ENCODE measurements around the gene C3orf49.

C3orf49 gene

GRCh38 chr3:63892773-63893352 is 73.8 kb downstream of the C3orf49 start:
- Histone ChIP-seq H4K20me1 (ENCODE audit: insufficient read depth, low read length) (peaks cover 38% of the 10 kb centered on the region), H3K4me1 (ENCODE audit: insufficient read depth, low read length) (no peaks in the 10 kb centered on the region), H3K4me2 (ENCODE audit: insufficient read depth, low read length) (no peak overlapping the region), H3K27ac (ENCODE audit: low read length) (no peak overlapping the region), H3K79me2 (ENCODE audit: insufficient read depth, low read length) (peaks cover 92% of the 10 kb centered on the region), H3K27me3 (ENCODE audit: insufficient read depth, low read length, poor library complexity) (no peaks in the 10 kb centered on the region), H3K9me3 (ENCODE audit: insufficient read depth, low read length, severe bottlenecking) (no peaks in the 10 kb centered on the region), H3K4me3 (ENCODE audit: low read depth in 1 of 2, low read length in 2 of 2) (no peak overlapping the region), H2AFZ (ENCODE audit: low read depth, low read length) (no peak overlapping the region), H3K36me3 (ENCODE audit: insufficient read depth, low read length) (no peaks in the 10 kb centered on the region; the same call in 1 of the 2 replicates), H3K9ac (ENCODE audit: low read depth, low read length) (no peak overlapping the region)
- DNase-seq (no peak), ATAC-seq (ENCODE audit: insufficient read depth, low read depth) (no peak)
- TF ChIP-seq, protein P1, sequence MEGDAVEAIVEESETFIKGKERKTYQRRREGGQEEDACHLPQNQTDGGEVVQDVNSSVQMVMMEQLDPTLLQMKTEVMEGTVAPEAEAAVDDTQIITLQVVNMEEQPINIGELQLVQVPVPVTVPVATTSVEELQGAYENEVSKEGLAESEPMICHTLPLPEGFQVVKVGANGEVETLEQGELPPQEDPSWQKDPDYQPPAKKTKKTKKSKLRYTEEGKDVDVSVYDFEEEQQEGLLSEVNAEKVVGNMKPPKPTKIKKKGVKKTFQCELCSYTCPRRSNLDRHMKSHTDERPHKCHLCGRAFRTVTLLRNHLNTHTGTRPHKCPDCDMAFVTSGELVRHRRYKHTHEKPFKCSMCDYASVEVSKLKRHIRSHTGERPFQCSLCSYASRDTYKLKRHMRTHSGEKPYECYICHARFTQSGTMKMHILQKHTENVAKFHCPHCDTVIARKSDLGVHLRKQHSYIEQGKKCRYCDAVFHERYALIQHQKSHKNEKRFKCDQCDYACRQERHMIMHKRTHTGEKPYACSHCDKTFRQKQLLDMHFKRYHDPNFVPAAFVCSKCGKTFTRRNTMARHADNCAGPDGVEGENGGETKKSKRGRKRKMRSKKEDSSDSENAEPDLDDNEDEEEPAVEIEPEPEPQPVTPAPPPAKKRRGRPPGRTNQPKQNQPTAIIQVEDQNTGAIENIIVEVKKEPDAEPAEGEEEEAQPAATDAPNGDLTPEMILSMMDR (IDR thresholded peaks at IDR 0.05; ENCODE audit: borderline replicate concordance, extremely low read depth, low read length, poor library complexity, severe bottlenecking): no peak
- no peak for TF ChIP-seq EZH2 (IDR thresholded peaks at IDR 0.05; ENCODE audit: borderline replicate concordance, low read depth, low read length, severe bottlenecking)

DNA sequence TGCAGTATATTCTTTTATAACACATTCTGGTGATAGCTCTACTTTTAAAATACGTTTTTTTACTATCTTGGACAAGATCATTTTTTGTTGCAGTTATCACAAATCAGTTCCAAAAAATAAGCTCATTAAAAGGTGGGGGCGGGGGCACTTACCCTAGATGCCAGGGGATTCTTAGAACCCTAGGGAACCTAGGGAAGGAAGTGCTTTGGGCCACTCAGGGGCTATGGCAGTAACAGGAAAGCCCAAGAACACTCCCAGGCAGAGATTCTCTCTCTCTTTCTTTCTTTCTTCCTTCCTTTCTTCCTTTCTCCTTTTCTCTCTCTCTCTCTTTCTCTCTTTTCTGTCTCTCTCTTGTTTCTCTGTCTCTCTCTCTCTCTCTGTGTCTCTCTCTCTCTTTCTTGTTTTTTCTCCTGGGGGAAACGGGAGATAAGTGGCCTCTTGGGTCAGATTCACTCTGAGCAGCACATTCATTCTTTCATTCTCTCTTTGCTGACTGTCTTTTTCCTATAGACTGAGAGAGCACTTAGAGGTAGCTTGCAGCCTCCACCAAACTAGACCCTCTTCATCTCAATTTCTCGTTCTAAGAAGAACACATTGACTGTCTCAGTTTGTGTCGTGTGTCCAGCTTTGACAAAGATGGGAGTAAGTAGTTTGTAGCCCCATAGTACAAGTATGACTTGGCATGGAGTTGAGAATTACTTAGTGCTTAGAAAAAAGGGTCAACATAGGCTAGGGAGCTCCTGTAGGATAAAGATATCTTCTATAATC is 76.5 kb downstream of the C3orf49 start:
- H3K79me2 ChIP-seq (ENCODE audit: insufficient read depth, low read length): peaks cover 72% of the 10 kb centered on the region

GRCh38 chr3:63896332-63897030 is 77.4 kb downstream of the C3orf49 start:
- H3K4me3 ChIP-seq (ENCODE audit: low read depth in 1 of 2, low read length in 2 of 2): no peak overlapping the region
- DNase-seq (no peak), ATAC-seq (ENCODE audit: insufficient read depth, low read depth) (no peak)
- no peak for TF ChIP-seq EZH2 (IDR thresholded peaks at IDR 0.05; ENCODE audit: borderline replicate concordance, low read depth, low read length, severe bottlenecking)
- TF ChIP-seq, protein P1 (IDR thresholded peaks at IDR 0.05; ENCODE audit: borderline replicate concordance, extremely low read depth, low read length, poor library complexity, severe bottlenecking): no peak
- H3K79me2 ChIP-seq (ENCODE audit: insufficient read depth, low read length): peaks cover 74% of the 10 kb centered on the region
- H3K4me2 ChIP-seq (ENCODE audit: insufficient read depth, low read length): no peak overlapping the region
- no peak overlapping the region for H2AFZ ChIP-seq (ENCODE audit: low read depth, low read length)
- H4K20me1 ChIP-seq (ENCODE audit: insufficient read depth, low read length): peaks cover 35% of the 10 kb centered on the region
- H3K36me3 ChIP-seq (ENCODE audit: insufficient read depth, low read length): peaks cover 33% of the 10 kb centered on the region
- H3K27me3 ChIP-seq (ENCODE audit: insufficient read depth, low read length, poor library complexity): no peaks in the 10 kb centered on the region
- H3K27ac ChIP-seq (ENCODE audit: low read length): no peak overlapping the region
- H3K9me3 ChIP-seq (ENCODE audit: insufficient read depth, low read length, severe bottlenecking): no peaks in the 10 kb centered on the region
- no peak overlapping the region for H3K9ac ChIP-seq (ENCODE audit: low read depth, low read length)
- H3K4me1 ChIP-seq (ENCODE audit: insufficient read depth, low read length): no peaks in the 10 kb centered on the region

More for the DNA sequence above, 76.5 kb downstream of the C3orf49 start:
- ATAC-seq (ENCODE audit: insufficient read depth, low read depth) (no peak), DNase-seq (no peak)
- no peak overlapping the region for H2AFZ ChIP-seq (ENCODE audit: low read depth, low read length)
- H4K20me1 ChIP-seq (ENCODE audit: insufficient read depth, low read length): peaks cover 34% of the 10 kb centered on the region
- no peak overlapping the region for H3K27ac ChIP-seq (ENCODE audit: low read length)
- H3K4me2 ChIP-seq (ENCODE audit: insufficient read depth, low read length): no peak overlapping the region
- no peak overlapping the region for H3K9ac ChIP-seq (ENCODE audit: low read depth, low read length)
- H3K36me3 ChIP-seq (ENCODE audit: insufficient read depth, low read length): peaks cover 25% of the 10 kb centered on the region
- no peaks in the 10 kb centered on the region for H3K4me1 ChIP-seq (ENCODE audit: insufficient read depth, low read length)
- no peaks in the 10 kb centered on the region for H3K9me3 ChIP-seq (ENCODE audit: insufficient read depth, low read length, severe bottlenecking)
- H3K4me3 ChIP-seq (ENCODE audit: low read depth in 1 of 2, low read length in 2 of 2): no peak overlapping the region
- H3K27me3 ChIP-seq (ENCODE audit: insufficient read depth, low read length, poor library complexity): no peaks in the 10 kb centered on the region
- no peak for TF ChIP-seq EZH2 (IDR thresholded peaks at IDR 0.05; ENCODE audit: borderline replicate concordance, low read depth, low read length, severe bottlenecking)
- TF ChIP-seq, protein P1 (IDR thresholded peaks at IDR 0.05; ENCODE audit: borderline replicate concordance, extremely low read depth, low read length, poor library complexity, severe bottlenecking): no peak

All from DND-41 (cell line).